ENCODE measurements around the gene RNF168. TPM values are rescaled to one million over a fixed set of nuclear protein-coding genes. Genes with fewer than 3 reads are reported as not detected.
"Not testable (repeated sequence)": the region's sequence is repeated elsewhere in the genome, so short reads cannot be mapped to it uniquely, and the experiment has no call there.

The RNF168 gene
- total RNA-seq, 1 donor from 2014 or later = 12.0 TPM

DNA sequence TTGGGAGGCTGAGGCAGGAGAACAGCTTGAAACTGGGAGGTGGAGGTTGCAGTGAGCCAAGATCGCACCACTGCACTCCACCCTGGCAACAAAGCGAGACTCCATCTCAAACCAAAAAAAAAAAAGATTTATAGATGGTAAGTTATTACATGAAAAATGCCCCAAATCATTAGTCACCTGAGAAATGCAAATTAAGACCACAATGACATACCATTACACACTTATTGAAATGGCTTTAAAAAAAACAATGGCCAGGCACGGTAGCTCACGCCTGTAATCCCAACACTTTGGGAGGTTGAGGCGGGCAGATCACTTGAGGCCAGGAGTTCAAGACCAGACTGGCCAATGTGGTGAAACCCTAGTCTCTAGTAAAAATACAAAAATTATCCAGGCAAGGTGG is 81.9 kb downstream of the RNF168 start:
- not testable (repeated sequence) for H3K9me3 ChIP-seq (ENCODE audit: control insufficient read depth in 3 of 3, low read length in 3 of 3); H3K27me3 ChIP-seq (ENCODE audit: control insufficient read depth in 3 of 3, insufficient read depth in 3 of 3, low read length in 3 of 3); H3K36me3 ChIP-seq (ENCODE audit: control insufficient read depth in 3 of 3, insufficient read depth in 3 of 3, low read length in 3 of 3); H3K9ac ChIP-seq (ENCODE audit: low read depth in 1 of 3, low read length in 3 of 3); H3K4me3 ChIP-seq (ENCODE audit: low read length in 3 of 3)
- Histone ChIP-seq H3K4me1 (ENCODE audit: control insufficient read depth in 3 of 3, insufficient read depth in 3 of 3, low read length in 3 of 3) (peaks cover 20 to 42% (median 35%) of the 10 kb centered on the region in 3 donors), H3K27ac (ENCODE audit: low read depth, low read length) (peak overlapping the region; percentile 92)

DNA sequence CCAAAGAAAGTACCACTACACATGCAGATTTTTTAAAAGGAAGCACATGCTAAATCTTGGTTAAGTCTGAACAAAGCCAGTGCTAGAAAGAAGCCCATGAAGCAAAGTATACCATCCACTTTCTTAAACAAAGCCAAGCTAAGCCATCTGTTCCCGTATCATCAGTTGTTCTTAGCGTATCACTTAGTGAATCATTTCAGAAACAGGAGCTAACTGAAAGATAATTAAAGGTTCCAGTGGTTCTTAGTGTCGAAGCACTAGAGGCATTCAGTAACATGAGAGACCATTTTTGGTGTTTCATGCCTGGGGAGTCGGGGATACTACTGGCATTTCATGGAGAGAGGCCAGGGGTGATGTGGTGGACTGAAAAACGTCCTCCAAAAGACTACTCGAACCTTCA is 84.2 kb downstream of the RNF168 start:
- Histone ChIP-seq H3K27ac (ENCODE audit: low read depth, low read length) (no peak overlapping the region), H3K27me3 (ENCODE audit: control insufficient read depth in 3 of 3, insufficient read depth in 3 of 3, low read length in 3 of 3) (no peaks in the 10 kb centered on the region), H3K9ac (ENCODE audit: low read depth in 1 of 3, low read length in 3 of 3) (no peak overlapping the region), H3K4me3 (ENCODE audit: low read length in 3 of 3) (no peak overlapping the region), H3K4me1 (ENCODE audit: control insufficient read depth in 3 of 3, insufficient read depth in 3 of 3, low read length in 3 of 3) (peaks cover 20 to 44% (median 35%) of the 10 kb centered on the region in 3 donors), H3K36me3 (ENCODE audit: control insufficient read depth in 3 of 3, insufficient read depth in 3 of 3, low read length in 3 of 3) (no peaks in the 10 kb centered on the region), H3K9me3 (ENCODE audit: control insufficient read depth in 3 of 3, low read length in 3 of 3) (no peaks in the 10 kb centered on the region)

Small RNA genes lying within 50 kb of the gene (small RNA-seq; reads per million reads assigned to genes)
- gene AC083822.1 (not detected), gene AC117490.1 (not detected), gene RPS29P3 (not detected)

Other genes starting within 250 kb of the RNF168 start
- gene PCYT1A, start 216.0 kb downstream of the RNF168 start, total RNA-seq = 35.0 TPM
- gene DYNLT2B, start 185.5 kb downstream of the RNF168 start, total RNA-seq = 4.2 TPM
- not detected for gene TM4SF19, start 165.4 kb downstream of the RNF168 start, total RNA-seq
- gene UBXN7, start 71.3 kb downstream of the RNF168 start, total RNA-seq = 26.1 TPM
- gene SMCO1, start 11.6 kb upstream of the RNF168 start, total RNA-seq = 3.7 TPM
- gene WDR53, start 64.8 kb upstream of the RNF168 start, total RNA-seq = 6.8 TPM
- gene FBXO45, start 64.9 kb upstream of the RNF168 start, total RNA-seq = 11.5 TPM
- gene NRROS, start 135.9 kb upstream of the RNF168 start, total RNA-seq = 1.6 TPM
- 2.6 TPM for gene CEP19, start 208.5 kb upstream of the RNF168 start, total RNA-seq
- 12.5 TPM for gene PIGX, start 208.6 kb upstream of the RNF168 start, total RNA-seq
- 24.5 TPM for gene PAK2, start 236.1 kb upstream of the RNF168 start, total RNA-seq